GM23338 (cell line): ENCODE measurements around the gene ID4. TPM values are rescaled to one million over a fixed set of nuclear protein-coding genes. Genes with fewer than 3 reads are reported as not detected.

Experiments
- ATAC-seq: fragments of 200-7000 bp; cut with Tn5 transposase; 3 replicates; pipeline ENCODE4 v1.9.1; 2020
- DNase-seq: peaks from one replicate; pipeline ENCODE4 v3.0.0-alpha.2; 2015; ENCODE audit warnings: low spot score
- H2AFZ ChIP-seq: fragments of 200-600 bp; sonication (generic); 2 replicates; pipeline ENCODE4 v1.8.0; 2016; ENCODE audit warnings: antibody characterized with exemption, mild to moderate bottlenecking, moderate library complexity
- H3F3A ChIP-seq: fragments of 200-600 bp; sonication (generic); replicated peaks from 2 replicates; pipeline ENCODE4 v1.8.0; 2017; ENCODE audit warnings: antibody characterized with exemption, mixed run types, low read depth
- H3K27ac ChIP-seq: fragments of 200-600 bp; sonication (generic); 2 replicates; pipeline ENCODE4 v1.6.1; 2016; ENCODE audit warnings: low read depth
- H3K27me3 ChIP-seq: fragments of 200-600 bp; sonication (generic); 2 replicates; pipeline ENCODE4 v1.8.0; 2016; ENCODE audit warnings: mild to moderate bottlenecking, mixed run types, moderate library complexity; ENCODE audit not compliant: insufficient read depth
- H3K36me3 ChIP-seq: fragments of 200-600 bp; sonication (generic); 2 replicates; pipeline ENCODE4 v1.8.0; 2016; ENCODE audit warnings: mild to moderate bottlenecking; ENCODE audit not compliant: insufficient read depth
- H3K4me1 ChIP-seq: fragments of 200-600 bp; sonication (generic); 2 replicates; pipeline ENCODE4 v1.8.0; 2016; ENCODE audit warnings: mild to moderate bottlenecking, moderate library complexity; ENCODE audit not compliant: insufficient read depth
- H3K4me2 ChIP-seq: fragments of 200-600 bp; sonication (generic); 2 replicates; pipeline ENCODE4 v1.7.1; 2017; ENCODE audit warnings: mixed run types
- H3K4me3 ChIP-seq: fragments of 200-600 bp; sonication (generic); 2 replicates; pipeline ENCODE4 v1.6.1; 2016; ENCODE audit warnings: mixed run types
- H3K79me2 ChIP-seq: fragments of 200-600 bp; sonication (generic); replicated peaks from 2 replicates; pipeline ENCODE4 v1.8.0; 2017; ENCODE audit warnings: mild to moderate bottlenecking; ENCODE audit not compliant: insufficient read depth
- H3K9me2 ChIP-seq: fragments of 200-600 bp; sonication (generic); 2 replicates; pipeline ENCODE4 v1.8.0; 2017; ENCODE audit not compliant: insufficient read depth
- H4K20me1 ChIP-seq: fragments of 200-600 bp; sonication (generic); replicated peaks from 2 replicates; pipeline ENCODE4 v1.8.0; 2017; ENCODE audit warnings: mild to moderate bottlenecking; ENCODE audit not compliant: insufficient read depth
- H3K27ac Mint-ChIP-seq: 2 replicates; pipeline ENCODE4 v1.8.0; 2020; ENCODE audit warnings: inconsistent platforms, mild to moderate bottlenecking, moderate library complexity, mixed read lengths
- H3K27me3 Mint-ChIP-seq: 3 replicates; pipeline ENCODE4 v1.8.0; 2022; ENCODE audit warnings: low read depth, mild to moderate bottlenecking, moderate library complexity, mixed read lengths, inconsistent platforms; ENCODE audit not compliant: insufficient read depth, poor library complexity
- H3K36me3 Mint-ChIP-seq: 3 replicates; pipeline ENCODE4 v1.8.0; 2021; ENCODE audit warnings: low read depth, mild to moderate bottlenecking, inconsistent platforms, moderate library complexity, mixed read lengths
- H3K4me1 Mint-ChIP-seq: 3 replicates; pipeline ENCODE4 v1.8.0; 2020; ENCODE audit warnings: mild to moderate bottlenecking, inconsistent platforms, mixed read lengths
- H3K4me3 Mint-ChIP-seq: 3 replicates; pipeline ENCODE4 v1.8.0; 2021; ENCODE audit warnings: moderate library complexity, mild to moderate bottlenecking, inconsistent platforms, mixed read lengths
- H3K9me3 Mint-ChIP-seq: 3 replicates; pipeline ENCODE4 v1.8.0; 2020; ENCODE audit warnings: moderate library complexity, mild to moderate bottlenecking, inconsistent platforms, mixed read lengths
- CREB1 ChIP-seq: fragments of 250-450 bp; sonication (Bioruptor Pico); IDR thresholded peaks from 2 replicates; pipeline ENCODE4 v1.5.0; 2020; ENCODE audit warnings: low read depth, mild to moderate bottlenecking, moderate library complexity
- EZH2 ChIP-seq: fragments of 200-600 bp; sonication (generic); IDR thresholded peaks from one replicate; pipeline ENCODE4 v1.8.0; 2017; ENCODE audit warnings: antibody characterized with exemption, mild to moderate bottlenecking, low read depth; ENCODE audit not compliant: unreplicated experiment
- NANOG ChIP-seq: IDR thresholded peaks from 2 replicates; pipeline ENCODE4 v1.6.1; 2016; ENCODE audit warnings: antibody characterized with exemption, borderline replicate concordance
- STAT1 ChIP-seq: IDR thresholded peaks from one replicate; pipeline ENCODE4 v1.6.1; 2016; ENCODE audit warnings: antibody characterized with exemption; ENCODE audit not compliant: unreplicated experiment
- ZNF114 ChIP-seq: fragments of 250-450 bp; sonication (Bioruptor Pico); IDR thresholded peaks from 2 replicates; pipeline ENCODE4 v1.5.0; 2020; ENCODE audit warnings: mild to moderate bottlenecking, moderate library complexity
- polyA plus RNA-seq: library from polyadenylated mRNA; unstranded; fragments of >200 nt; fragmentation: Nextera tagmentation; extraction: Ambion mirVana; gene quantifications from 2 replicates; pipeline ENCODE4 v1.2.1, GENCODE V29; 2016
- total RNA-seq: library from RNA; depleted of rRNA; stranded (reverse); fragments of >200 nt; shearing (Covaris generic); gene quantifications from 2 replicates; pipeline ENCODE4 v1.2.3, GENCODE V29; 2014
- TF ChIP-seq, protein P1 (sequence below): fragments of 250-450 bp; sonication (Bioruptor Pico); IDR thresholded peaks from 2 replicates; pipeline ENCODE4 v1.5.0; 2020; ENCODE audit warnings: mild to moderate bottlenecking, moderate library complexity
- TF ChIP-seq, protein P2 (sequence below), 2 experiments: fragments of 200-600 bp in 1 of 2; sonication (generic) in 1 of 2; conservative IDR thresholded peaks; 2 replicates each; pipeline versions ENCODE4 v1.5.1 to v1.6.1; 2016 to 2017; ENCODE audit warnings: antibody characterized with exemption in 2 of 2, low read depth in 2 of 2, mild to moderate bottlenecking in 2 of 2, moderate library complexity in 1 of 2

The ID4 gene
- total and polyA plus RNA-seq, 2 experiments from 2014 or later, result 3.7 to 7.0 TPM

DNA sequence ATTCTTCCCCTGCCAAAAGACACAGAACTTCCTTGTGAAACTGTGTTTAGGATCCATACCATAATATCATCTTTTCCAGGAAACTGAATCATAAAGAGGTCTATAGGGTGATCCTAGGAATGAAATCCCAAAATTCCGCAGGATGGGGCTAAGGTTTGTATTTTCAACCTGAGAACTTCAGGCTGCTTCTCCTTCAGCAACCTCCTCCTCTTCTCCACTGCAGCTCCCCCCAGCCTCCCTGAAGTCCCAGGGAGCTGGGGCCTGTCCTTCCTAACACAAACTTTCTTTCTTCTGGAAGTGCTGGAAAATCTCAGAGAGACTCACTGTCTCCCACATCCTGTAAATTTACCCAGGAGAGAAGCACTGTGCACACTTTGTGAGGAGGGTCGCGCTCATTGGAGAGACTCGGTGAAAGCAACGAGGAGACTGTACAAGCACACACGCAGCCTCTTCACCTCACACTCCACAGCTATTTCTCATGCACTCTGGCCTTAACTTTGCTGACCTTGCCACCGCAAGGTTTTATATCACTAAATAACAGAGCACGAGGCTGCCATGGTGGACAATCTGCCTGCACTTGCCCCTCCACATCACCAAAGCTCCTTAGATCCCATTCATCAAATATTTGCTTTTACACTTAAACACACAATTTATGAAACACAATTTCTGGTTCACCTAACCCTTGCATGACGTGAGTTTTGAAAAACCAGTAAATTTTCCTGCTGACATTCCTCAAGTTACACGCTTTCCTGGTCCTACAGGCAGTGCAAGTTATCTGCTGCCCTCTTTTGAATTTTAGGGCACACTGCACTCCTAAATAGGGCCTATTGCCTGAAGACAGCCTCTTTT is 14.3 kb downstream of the ID4 start:
- Histone ChIP-seq H3K79me2 (no peaks in the 10 kb centered on the region), H3K4me2 (0 out of 2 replicates have a peak overlapping the region, but pooled peaks have one; percentile 13), H3K27ac (peak overlapping the region; percentile 64; the same call in 1 of the 2 replicates), H3F3A (no peaks in the 10 kb centered on the region), H3K36me3 (no peaks in the 10 kb centered on the region), H2AFZ (peak overlapping the region; percentile 88), H3K27me3 (no peaks in the 10 kb centered on the region), H3K4me1 (0 out of 2 replicates have a peak, but pooled peaks cover 8% of the 10 kb centered on the region), H4K20me1 (no peaks in the 10 kb centered on the region), H3K4me3 (no peak overlapping the region), H3K9me2 (no peaks in the 10 kb centered on the region)
- H3K27me3 Mint-ChIP-seq, result peaks cover 2% of the 10 kb centered on the region
- no peak overlapping the region for H3K4me3 Mint-ChIP-seq
- ATAC-seq (peak; percentile 99), DNase-seq (peak; percentile 87)
- peaks cover 4% of the 10 kb centered on the region; the same call in 2 of the 3 replicates for H3K36me3 Mint-ChIP-seq
- TF ChIP-seq, protein P1, sequence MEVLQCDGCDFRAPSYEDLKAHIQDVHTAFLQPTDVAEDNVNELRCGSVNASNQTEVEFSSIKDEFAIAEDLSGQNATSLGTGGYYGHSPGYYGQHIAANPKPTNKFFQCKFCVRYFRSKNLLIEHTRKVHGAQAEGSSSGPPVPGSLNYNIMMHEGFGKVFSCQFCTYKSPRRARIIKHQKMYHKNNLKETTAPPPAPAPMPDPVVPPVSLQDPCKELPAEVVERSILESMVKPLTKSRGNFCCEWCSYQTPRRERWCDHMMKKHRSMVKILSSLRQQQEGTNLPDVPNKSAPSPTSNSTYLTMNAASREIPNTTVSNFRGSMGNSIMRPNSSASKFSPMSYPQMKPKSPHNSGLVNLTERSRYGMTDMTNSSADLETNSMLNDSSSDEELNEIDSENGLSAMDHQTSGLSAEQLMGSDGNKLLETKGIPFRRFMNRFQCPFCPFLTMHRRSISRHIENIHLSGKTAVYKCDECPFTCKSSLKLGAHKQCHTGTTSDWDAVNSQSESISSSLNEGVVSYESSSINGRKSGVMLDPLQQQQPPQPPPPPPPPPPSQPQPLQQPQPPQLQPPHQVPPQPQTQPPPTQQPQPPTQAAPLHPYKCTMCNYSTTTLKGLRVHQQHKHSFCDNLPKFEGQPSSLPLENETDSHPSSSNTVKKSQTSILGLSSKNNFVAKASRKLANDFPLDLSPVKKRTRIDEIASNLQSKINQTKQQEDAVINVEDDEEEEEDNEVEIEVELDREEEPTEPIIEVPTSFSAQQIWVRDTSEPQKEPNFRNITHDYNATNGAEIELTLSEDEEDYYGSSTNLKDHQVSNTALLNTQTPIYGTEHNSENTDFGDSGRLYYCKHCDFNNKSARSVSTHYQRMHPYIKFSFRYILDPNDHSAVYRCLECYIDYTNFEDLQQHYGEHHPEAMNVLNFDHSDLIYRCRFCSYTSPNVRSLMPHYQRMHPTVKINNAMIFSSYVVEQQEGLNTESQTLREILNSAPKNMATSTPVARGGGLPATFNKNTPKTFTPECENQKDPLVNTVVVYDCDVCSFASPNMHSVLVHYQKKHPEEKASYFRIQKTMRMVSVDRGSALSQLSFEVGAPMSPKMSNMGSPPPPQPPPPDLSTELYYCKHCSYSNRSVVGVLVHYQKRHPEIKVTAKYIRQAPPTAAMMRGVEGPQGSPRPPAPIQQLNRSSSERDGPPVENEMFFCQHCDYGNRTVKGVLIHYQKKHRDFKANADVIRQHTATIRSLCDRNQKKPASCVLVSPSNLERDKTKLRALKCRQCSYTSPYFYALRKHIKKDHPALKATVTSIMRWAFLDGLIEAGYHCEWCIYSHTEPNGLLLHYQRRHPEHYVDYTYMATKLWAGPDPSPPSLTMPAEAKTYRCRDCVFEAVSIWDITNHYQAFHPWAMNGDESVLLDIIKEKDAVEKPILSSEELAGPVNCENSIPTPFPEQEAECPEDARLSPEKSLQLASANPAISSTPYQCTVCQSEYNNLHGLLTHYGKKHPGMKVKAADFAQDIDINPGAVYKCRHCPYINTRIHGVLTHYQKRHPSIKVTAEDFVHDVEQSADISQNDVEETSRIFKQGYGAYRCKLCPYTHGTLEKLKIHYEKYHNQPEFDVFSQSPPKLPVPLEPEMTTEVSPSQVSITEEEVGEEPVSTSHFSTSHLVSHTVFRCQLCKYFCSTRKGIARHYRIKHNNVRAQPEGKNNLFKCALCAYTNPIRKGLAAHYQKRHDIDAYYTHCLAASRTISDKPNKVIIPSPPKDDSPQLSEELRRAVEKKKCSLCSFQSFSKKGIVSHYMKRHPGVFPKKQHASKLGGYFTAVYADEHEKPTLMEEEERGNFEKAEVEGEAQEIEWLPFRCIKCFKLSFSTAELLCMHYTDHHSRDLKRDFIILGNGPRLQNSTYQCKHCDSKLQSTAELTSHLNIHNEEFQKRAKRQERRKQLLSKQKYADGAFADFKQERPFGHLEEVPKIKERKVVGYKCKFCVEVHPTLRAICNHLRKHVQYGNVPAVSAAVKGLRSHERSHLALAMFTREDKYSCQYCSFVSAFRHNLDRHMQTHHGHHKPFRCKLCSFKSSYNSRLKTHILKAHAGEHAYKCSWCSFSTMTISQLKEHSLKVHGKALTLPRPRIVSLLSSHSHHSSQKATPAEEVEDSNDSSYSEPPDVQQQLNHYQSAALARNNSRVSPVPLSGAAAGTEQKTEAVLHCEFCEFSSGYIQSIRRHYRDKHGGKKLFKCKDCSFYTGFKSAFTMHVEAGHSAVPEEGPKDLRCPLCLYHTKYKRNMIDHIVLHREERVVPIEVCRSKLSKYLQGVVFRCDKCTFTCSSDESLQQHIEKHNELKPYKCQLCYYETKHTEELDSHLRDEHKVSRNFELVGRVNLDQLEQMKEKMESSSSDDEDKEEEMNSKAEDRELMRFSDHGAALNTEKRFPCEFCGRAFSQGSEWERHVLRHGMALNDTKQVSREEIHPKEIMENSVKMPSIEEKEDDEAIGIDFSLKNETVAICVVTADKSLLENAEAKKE (CRISPR knock-in tag), result no peak
- no peak for TF ChIP-seq NANOG
- TF ChIP-seq STAT1, result no peak
- no peak for TF ChIP-seq EZH2
- 0 out of 2 replicates have a peak, but pooled peaks have one; percentile 23 for TF ChIP-seq CREB1
- no peak for TF ChIP-seq ZNF114 (CRISPR knock-in tag)
- TF ChIP-seq, protein P2, sequence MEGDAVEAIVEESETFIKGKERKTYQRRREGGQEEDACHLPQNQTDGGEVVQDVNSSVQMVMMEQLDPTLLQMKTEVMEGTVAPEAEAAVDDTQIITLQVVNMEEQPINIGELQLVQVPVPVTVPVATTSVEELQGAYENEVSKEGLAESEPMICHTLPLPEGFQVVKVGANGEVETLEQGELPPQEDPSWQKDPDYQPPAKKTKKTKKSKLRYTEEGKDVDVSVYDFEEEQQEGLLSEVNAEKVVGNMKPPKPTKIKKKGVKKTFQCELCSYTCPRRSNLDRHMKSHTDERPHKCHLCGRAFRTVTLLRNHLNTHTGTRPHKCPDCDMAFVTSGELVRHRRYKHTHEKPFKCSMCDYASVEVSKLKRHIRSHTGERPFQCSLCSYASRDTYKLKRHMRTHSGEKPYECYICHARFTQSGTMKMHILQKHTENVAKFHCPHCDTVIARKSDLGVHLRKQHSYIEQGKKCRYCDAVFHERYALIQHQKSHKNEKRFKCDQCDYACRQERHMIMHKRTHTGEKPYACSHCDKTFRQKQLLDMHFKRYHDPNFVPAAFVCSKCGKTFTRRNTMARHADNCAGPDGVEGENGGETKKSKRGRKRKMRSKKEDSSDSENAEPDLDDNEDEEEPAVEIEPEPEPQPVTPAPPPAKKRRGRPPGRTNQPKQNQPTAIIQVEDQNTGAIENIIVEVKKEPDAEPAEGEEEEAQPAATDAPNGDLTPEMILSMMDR (conservative IDR thresholded peaks at IDR 0.05; ENCODE audit: low read depth in 2 of 2), result peak; percentile 87 to 96
- peaks cover 8% of the 10 kb centered on the region for H3K4me1 Mint-ChIP-seq
- H3K9me3 Mint-ChIP-seq, result peaks cover 3% of the 10 kb centered on the region; the same call in 1 of the 3 replicates
- peak overlapping the region; percentile 88 for H3K27ac Mint-ChIP-seq
